ENCODE results near the gene PRKG1.

DNA sequence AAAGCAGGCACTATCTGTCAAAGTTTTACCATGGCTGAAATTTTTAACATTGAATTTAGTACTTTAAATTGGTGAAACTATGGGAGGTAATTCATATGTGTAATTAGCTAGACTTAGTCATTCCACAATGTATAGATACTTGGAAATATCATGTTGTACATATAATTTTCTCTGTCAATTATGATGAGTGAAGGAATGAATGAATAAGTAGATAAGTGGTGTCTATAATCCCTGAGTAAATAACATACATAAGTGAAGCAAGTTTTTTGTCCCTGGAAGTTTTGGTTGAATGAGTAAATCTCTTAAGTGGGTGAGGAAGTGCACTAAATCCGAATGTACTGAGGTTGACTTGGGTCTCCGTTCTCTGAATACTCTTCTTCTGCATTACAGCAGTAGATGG is 424.1 kb downstream of the PRKG1 start:
- TF ChIP-seq CTCF (IDR thresholded peaks at IDR 0.05) (no peak), POLR2A (IDR thresholded peaks at IDR 0.05) (no peak), EP300 (IDR thresholded peaks at IDR 0.05) (no peak)
